CD14-positive monocyte (primary cell): ENCODE measurements around the gene VTI1A. TPM values are rescaled to one million over a fixed set of nuclear protein-coding genes. Genes with fewer than 3 reads are reported as not detected.

Experiments
- DNase-seq, 3 donors: peaks; one replicate each; pipeline ENCODE4 v3.0.0-alpha.2; 2011 to 2022
- H2AFZ ChIP-seq: 2 replicates; pipeline ENCODE4 v1.6.0; 2012; ENCODE audit warnings: mild to moderate bottlenecking, low read depth, low read length, inconsistent platforms; ENCODE audit not compliant: insufficient read depth, poor library complexity, severe bottlenecking
- H3K27ac ChIP-seq, 2 donors: 1 replicate in 1 of 2; 2 replicates in 1 of 2; pipeline ENCODE4 v1.5.1; 2012 to 2013; ENCODE audit warnings: low read length in 2 of 2, control low read depth in 1 of 2, inconsistent platforms in 1 of 2, low read depth in 1 of 2, mild to moderate bottlenecking in 1 of 2
- H3K27me3 ChIP-seq, 2 donors: one replicate each; pipeline versions ENCODE4 v1.6.0 to v1.6.1; 2011 to 2013; ENCODE audit warnings: low read length in 2 of 2; ENCODE audit not compliant: control insufficient read depth in 2 of 2, insufficient read depth in 2 of 2
- H3K36me3 ChIP-seq, 2 donors: replicated peaks in 1 of 2; 1 replicate in 1 of 2; 2 replicates in 1 of 2; pipeline versions ENCODE4 v1.5.1 to v1.6.1; 2012 to 2013; ENCODE audit warnings: low read length in 2 of 2, control low read depth in 1 of 2, inconsistent platforms in 1 of 2, mild to moderate bottlenecking in 1 of 2; ENCODE audit not compliant: insufficient read depth in 2 of 2, control insufficient read depth in 1 of 2
- H3K4me1 ChIP-seq, 2 donors: 1 replicate in 1 of 2; 2 replicates in 1 of 2; pipeline versions ENCODE4 v1.5.1 to v1.6.1; 2012 to 2013; ENCODE audit warnings: low read length in 2 of 2, control low read depth in 1 of 2, inconsistent platforms in 1 of 2, mild to moderate bottlenecking in 1 of 2, moderate library complexity in 1 of 2; ENCODE audit not compliant: insufficient read depth in 2 of 2, control insufficient read depth in 1 of 2
- H3K4me2 ChIP-seq: replicated peaks from 2 replicates; pipeline ENCODE3; 2012; ENCODE audit warnings: low read length, moderate library complexity, mild to moderate bottlenecking; ENCODE audit not compliant: poor library complexity, severe bottlenecking; ENCODE audit errors: extremely low read depth
- H3K4me3 ChIP-seq, 3 experiments: fragments of 200-600 bp in 1 of 3; sonication (generic) in 1 of 3; replicated peaks in 1 of 3; 1 replicate in 2 of 3; 2 replicates in 1 of 3; pipeline ENCODE4 v1.5.1; 2011 to 2013; ENCODE audit warnings: low read length in 3 of 3, mild to moderate bottlenecking in 3 of 3, control low read depth in 2 of 3, low read depth in 2 of 3, inconsistent platforms in 1 of 3, moderate library complexity in 1 of 3
- H3K79me2 ChIP-seq: 2 replicates; pipeline ENCODE4 v1.6.0; 2012; ENCODE audit warnings: mild to moderate bottlenecking, control low read depth, inconsistent platforms, low read length, moderate library complexity; ENCODE audit not compliant: insufficient read depth
- H3K9ac ChIP-seq: 2 replicates; pipeline ENCODE4 v1.6.0; 2017; ENCODE audit warnings: low read length, mild to moderate bottlenecking; ENCODE audit not compliant: insufficient read depth, poor library complexity, severe bottlenecking
- H3K9me3 ChIP-seq, 2 donors: replicated peaks in 1 of 2; 1 replicate in 1 of 2; 2 replicates in 1 of 2; pipeline versions ENCODE4 v1.5.1 to v1.6.1; 2012 to 2013; ENCODE audit warnings: low read length in 2 of 2, control low read depth in 1 of 2; ENCODE audit not compliant: control insufficient read depth in 1 of 2, insufficient read depth in 1 of 2
- H4K20me1 ChIP-seq: 2 replicates; pipeline ENCODE4 v1.6.0; 2012; ENCODE audit warnings: mild to moderate bottlenecking, low read length, control low read depth, moderate library complexity; ENCODE audit not compliant: insufficient read depth
- H3K27ac Mint-ChIP-seq, 7 donors: one replicate each; pipeline ENCODE4 v1.8.0; 2020; ENCODE audit warnings: mild to moderate bottlenecking in 7 of 7, mixed read lengths in 7 of 7, moderate library complexity in 6 of 7, inconsistent platforms in 2 of 7
- H3K27me3 Mint-ChIP-seq, 3 donors: one replicate each; pipeline ENCODE4 v1.8.0; 2021 to 2022; ENCODE audit warnings: low read depth in 3 of 3, mild to moderate bottlenecking in 3 of 3, mixed read lengths in 3 of 3, moderate library complexity in 3 of 3, inconsistent platforms in 1 of 3
- H3K36me3 Mint-ChIP-seq, 2 donors: one replicate each; pipeline ENCODE4 v1.8.0; 2020; ENCODE audit warnings: mixed read lengths in 2 of 2, inconsistent platforms in 1 of 2, mild to moderate bottlenecking in 1 of 2
- H3K4me1 Mint-ChIP-seq: one replicate; pipeline ENCODE4 v1.8.0; 2020; ENCODE audit warnings: mild to moderate bottlenecking, mixed read lengths
- H3K4me3 Mint-ChIP-seq, 2 donors: one replicate each; pipeline ENCODE4 v1.8.0; 2020; ENCODE audit warnings: mild to moderate bottlenecking in 2 of 2, mixed read lengths in 2 of 2, moderate library complexity in 1 of 2
- H3K9me3 Mint-ChIP-seq, 7 donors: one replicate each; pipeline ENCODE4 v1.8.0; 2020 to 2022; ENCODE audit warnings: mixed read lengths in 7 of 7, mild to moderate bottlenecking in 6 of 7, moderate library complexity in 6 of 7, inconsistent platforms in 2 of 7
- WGBS: methylation state at CpG from one replicate; pipeline ENCODE4 v1.1.5; 2013; ENCODE audit warnings: missing lambda C conversion rate; ENCODE audit not compliant: insufficient coverage; 5-methylcytosine and 5-hydroxymethylcytosine counted together
- intact Hi-C, 2 donors: fragments of 100-400 bp; cut with micrococcal nuclease; formaldehyde crosslinking; loops; one replicate each; pipeline versions ENCODE4 v1.15.0 to v1.15.1; 2023
- polyA plus RNA-seq, 3 donors: library from polyadenylated mRNA; depleted of rRNA in 1 of 3; unstranded in 2 of 3; stranded (reverse) in 1 of 3; fragments of 300-500 nt in 2 of 3; fragments of >200 nt in 1 of 3; fragmentation: Illumina TruSeq in 2 of 3; gene quantifications; 1 replicate in 2 of 3; 2 replicates in 1 of 3; pipeline ENCODE4 v1.2.3, GENCODE V29; 2012 to 2021
- TF ChIP-seq, protein P1 (sequence below): fragments of 200-600 bp; IDR thresholded peaks from one replicate; pipeline ENCODE4 v1.8.0; 2022; ENCODE audit warnings: antibody characterized with exemption, mild to moderate bottlenecking

The VTI1A gene
- polyA plus RNA-seq, 3 donors, result 23.6 to 25.4 (median 24.1) TPM

DNA sequence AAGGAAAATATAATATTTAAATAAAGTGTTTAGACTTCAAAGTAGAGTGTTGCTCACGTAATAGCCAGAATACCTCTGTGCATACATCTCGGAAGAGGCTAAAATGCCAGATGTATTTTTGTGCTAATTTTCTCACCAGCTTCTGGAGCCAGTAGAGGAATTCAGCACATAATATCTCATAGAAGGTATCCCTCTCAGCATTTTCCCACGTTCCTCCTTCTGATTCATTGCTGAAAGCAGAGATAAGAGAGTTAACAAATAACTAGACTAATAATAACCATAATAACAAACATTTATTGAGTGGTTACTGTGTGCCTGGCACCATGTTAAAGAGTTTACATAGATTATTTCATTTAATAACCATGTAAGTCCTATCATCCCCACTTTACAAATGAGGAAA lies 123.6 kb downstream of the VTI1A start:
- Mint-ChIP-seq H3K36me3 (peaks cover 0 to 4% of the 10 kb centered on the region in 2 donors), H3K4me1 (no peaks in the 10 kb centered on the region), H3K27ac (no peak overlapping the region), H3K4me3 (no peak overlapping the region), H3K9me3 (peaks cover 0 to 2% (median 0%) of the 10 kb centered on the region in 7 donors), H3K27me3 (no peaks in the 10 kb centered on the region)
- H3K4me2 ChIP-seq, result no peak overlapping the region
- intact Hi-C loops, result no loop called here
- H3K27me3 ChIP-seq, result no peaks in the 10 kb centered on the region
- H3K4me3 ChIP-seq, result no peak overlapping the region
- TF ChIP-seq, protein P1, sequence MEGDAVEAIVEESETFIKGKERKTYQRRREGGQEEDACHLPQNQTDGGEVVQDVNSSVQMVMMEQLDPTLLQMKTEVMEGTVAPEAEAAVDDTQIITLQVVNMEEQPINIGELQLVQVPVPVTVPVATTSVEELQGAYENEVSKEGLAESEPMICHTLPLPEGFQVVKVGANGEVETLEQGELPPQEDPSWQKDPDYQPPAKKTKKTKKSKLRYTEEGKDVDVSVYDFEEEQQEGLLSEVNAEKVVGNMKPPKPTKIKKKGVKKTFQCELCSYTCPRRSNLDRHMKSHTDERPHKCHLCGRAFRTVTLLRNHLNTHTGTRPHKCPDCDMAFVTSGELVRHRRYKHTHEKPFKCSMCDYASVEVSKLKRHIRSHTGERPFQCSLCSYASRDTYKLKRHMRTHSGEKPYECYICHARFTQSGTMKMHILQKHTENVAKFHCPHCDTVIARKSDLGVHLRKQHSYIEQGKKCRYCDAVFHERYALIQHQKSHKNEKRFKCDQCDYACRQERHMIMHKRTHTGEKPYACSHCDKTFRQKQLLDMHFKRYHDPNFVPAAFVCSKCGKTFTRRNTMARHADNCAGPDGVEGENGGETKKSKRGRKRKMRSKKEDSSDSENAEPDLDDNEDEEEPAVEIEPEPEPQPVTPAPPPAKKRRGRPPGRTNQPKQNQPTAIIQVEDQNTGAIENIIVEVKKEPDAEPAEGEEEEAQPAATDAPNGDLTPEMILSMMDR, result no peak
- H2AFZ ChIP-seq, result no peak overlapping the region
- no peaks in the 10 kb centered on the region for H3K36me3 ChIP-seq
- no peak overlapping the region for H3K9ac ChIP-seq
- no peak overlapping the region for H3K27ac ChIP-seq
- no peaks in the 10 kb centered on the region for H3K79me2 ChIP-seq
- no peaks in the 10 kb centered on the region for H4K20me1 ChIP-seq
- WGBS, result no CpG with 5 or more reads among the region's 3 CpGs
- DNase-seq, result no peak
- H3K4me1 ChIP-seq, result no peaks in the 10 kb centered on the region
- H3K9me3 ChIP-seq, result no peaks in the 10 kb centered on the region

DNA sequence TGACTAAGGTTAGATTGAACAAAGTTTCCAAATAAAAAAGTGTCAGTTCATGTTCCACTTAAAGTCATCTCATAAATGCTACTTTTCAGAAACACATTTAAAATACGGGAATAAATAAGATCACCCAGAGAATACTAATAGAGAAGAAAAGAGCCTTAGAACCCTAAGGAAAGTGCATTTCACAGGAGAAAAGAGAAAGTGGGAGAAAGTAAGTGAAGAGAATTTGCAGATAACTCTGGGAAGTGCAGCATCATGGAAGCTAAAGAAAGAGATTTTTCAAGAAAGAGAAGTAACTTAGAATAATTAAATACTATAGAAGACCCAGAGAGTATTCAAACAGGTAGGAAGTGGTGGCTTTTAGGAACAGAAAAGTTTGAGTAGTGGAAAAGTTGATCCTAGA lies 132.6 kb downstream of the VTI1A start:
- Histone ChIP-seq H3K4me2 (no peak overlapping the region), H3K79me2 (no peaks in the 10 kb centered on the region), H3K36me3 (no peaks in the 10 kb centered on the region), H3K4me1 (no peaks in the 10 kb centered on the region), H2AFZ (no peak overlapping the region), H3K9me3 (no peaks in the 10 kb centered on the region), H3K4me3 (no peak overlapping the region), H4K20me1 (no peaks in the 10 kb centered on the region), H3K27ac (no peak overlapping the region), H3K9ac (no peak overlapping the region), H3K27me3 (no peaks in the 10 kb centered on the region)
- peaks cover 9 to 18% of the 10 kb centered on the region in 2 donors for H3K36me3 Mint-ChIP-seq
- no peak overlapping the region for H3K4me3 Mint-ChIP-seq
- no peak for DNase-seq
- no peaks in the 10 kb centered on the region for H3K4me1 Mint-ChIP-seq
- peaks cover 0 to 3% (median 0%) of the 10 kb centered on the region in 3 donors for H3K27me3 Mint-ChIP-seq
- TF ChIP-seq, protein P1, result no peak
- no peak overlapping the region for H3K27ac Mint-ChIP-seq
- no peaks in the 10 kb centered on the region for H3K9me3 Mint-ChIP-seq
- intact Hi-C loops, result no loop called here
- no CpG with 5 or more reads among the region's 1 CpG for WGBS
